GM21737 (cell line): ENCODE data around the gene MEPE.
"Not testable (repeated sequence)": the region's sequence is repeated elsewhere in the genome, so short reads cannot be mapped to it uniquely, and the experiment has no call there.

ENCODE experiments used
- ATAC-seq: cut with Tn5 transposase; IDR thresholded peaks from one replicate; pipeline ENCODE4 v1.9.1; 2021; ENCODE audit warnings: mild to moderate bottlenecking, moderate library complexity; ENCODE audit not compliant: unreplicated experiment

Gene MEPE

GRCh38 chr4:87881115-87881514 lies 48.3 kb downstream of the MEPE start:
- no peak for ATAC-seq

DNA sequence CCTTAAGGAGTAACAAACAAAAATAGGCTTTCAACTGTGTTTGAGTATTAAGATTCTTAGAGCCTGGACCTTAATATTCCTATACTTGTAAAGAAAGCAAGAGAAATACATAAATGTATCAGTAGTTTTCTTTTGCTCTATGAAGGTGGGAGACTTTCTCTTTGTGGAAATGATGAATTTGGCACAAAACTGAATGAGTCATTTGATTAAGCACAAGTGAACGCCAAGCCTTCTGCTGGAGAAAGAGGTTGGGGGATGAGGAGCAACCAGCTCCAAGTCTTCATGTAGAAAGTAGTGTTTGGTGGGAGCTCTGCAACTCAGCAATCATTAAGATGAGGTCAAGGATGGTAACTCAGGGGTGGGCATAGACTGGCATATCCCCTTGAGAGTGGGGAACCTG lies 49.6 kb downstream of the MEPE start:
- ATAC-seq: no peak

DNA sequence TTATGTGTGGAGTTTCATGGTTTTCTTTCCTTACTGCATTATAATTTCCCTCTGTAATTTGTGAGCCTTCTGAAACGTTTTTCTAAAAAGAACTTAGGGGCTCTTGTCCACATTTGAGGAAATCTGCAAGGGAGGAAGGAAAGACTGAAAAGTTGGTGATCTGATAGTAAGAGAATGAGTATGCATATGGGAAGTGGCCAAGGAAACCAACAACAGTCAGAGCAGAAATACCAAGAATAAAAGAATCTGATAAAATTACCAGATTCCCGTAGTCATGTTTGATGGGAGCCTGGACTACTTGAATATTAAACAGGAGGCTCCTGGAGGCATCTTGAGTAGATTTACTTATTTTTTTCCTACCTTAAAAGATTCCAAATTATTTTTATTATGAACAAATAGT lies 50.1 kb downstream of the MEPE start:
- ATAC-seq: no peak

- no peak for ATAC-seq
Measured at GRCh38 chr4:87884976-87885549, 52.3 kb downstream of the MEPE start.

GRCh38 chr4:87886083-87886482 lies 53.3 kb downstream of the MEPE start:
- no peak for ATAC-seq

GRCh38 chr4:87890753-87891152 lies 58.0 kb downstream of the MEPE start:
- not testable (repeated sequence) for ATAC-seq

- no peak for ATAC-seq
Measured at GRCh38 chr4:87895964-87896621, 63.3 kb downstream of the MEPE start.
